ENCODE measurements around the gene EBNA1BP2. TPM values are rescaled to one million over a fixed set of nuclear protein-coding genes. Genes with fewer than 3 reads are reported as not detected.
"Not testable (repeated sequence)": the region's sequence is repeated elsewhere in the genome, so short reads cannot be mapped to it uniquely, and the experiment has no call there.

EBNA1BP2 gene
- total RNA-seq, 1 donor from 2014 or later: 81.6 TPM

DNA sequence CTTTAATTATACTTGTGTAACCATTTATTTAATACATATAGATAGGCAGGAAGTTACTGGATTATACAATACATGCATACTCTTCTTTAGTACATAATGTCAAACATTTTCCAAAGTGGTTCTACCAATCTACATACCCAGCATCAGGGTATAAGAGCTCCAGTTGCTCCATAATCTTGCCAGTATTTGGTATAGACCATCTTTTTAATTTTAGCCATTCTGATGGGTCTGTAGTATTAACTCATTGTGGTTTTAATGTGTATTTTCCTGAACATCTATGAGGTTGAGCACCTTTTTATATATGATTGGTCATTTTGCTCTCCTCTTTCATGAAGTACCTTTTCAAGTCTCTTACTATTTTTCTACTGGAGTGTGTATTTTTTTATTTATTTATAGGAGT is 32.1 kb downstream of the EBNA1BP2 start:
- H3K4me1 ChIP-seq (ENCODE audit: insufficient read depth, low read length): no peaks in the 10 kb centered on the region
- Mint-ChIP-seq H3K36me3 (ENCODE audit: low read depth, unreplicated experiment) (peaks cover 4% of the 10 kb centered on the region), H3K27ac (ENCODE audit: unreplicated experiment) (no peak overlapping the region)

DNA sequence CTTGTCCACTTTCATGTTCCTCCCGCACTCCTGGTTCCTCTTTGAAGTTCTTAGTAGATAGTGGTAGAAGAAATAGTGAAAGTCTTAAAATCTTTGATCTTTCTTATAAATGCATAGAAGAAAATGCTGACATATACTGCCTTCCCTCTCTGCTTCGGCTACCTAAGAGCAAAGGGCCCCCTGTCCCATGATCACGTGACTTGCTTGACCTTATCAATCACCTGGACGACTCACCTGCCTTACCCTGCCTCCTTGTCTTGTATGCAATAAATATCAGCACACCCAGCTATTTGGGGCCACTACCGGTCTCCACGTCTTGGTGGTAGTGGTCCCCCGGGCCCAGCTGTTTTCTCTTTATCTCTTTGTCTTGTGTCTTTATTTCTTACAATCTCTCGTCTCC is 32.8 kb downstream of the EBNA1BP2 start:
- not testable (repeated sequence) for H3K9ac ChIP-seq (ENCODE audit: low read length); H3K4me3 Mint-ChIP-seq (ENCODE audit: unreplicated experiment); H3K4me3 ChIP-seq (ENCODE audit: insufficient read depth, low read depth, low read length); DNase-seq (ENCODE audit: low read depth); H3K27ac Mint-ChIP-seq (ENCODE audit: unreplicated experiment); H3K36me3 Mint-ChIP-seq (ENCODE audit: low read depth, unreplicated experiment); H3K4me1 Mint-ChIP-seq (ENCODE audit: low read depth, unreplicated experiment); FAIRE-seq; H3K9me3 ChIP-seq (ENCODE audit: insufficient read depth, low read depth, low read length); H4K20me1 ChIP-seq (ENCODE audit: insufficient read depth, low read length); H3K27me3 ChIP-seq (ENCODE audit: insufficient read depth, low read length); H2AFZ ChIP-seq (ENCODE audit: low read depth, low read length); H3K4me1 ChIP-seq (ENCODE audit: insufficient read depth, low read length); H3K27ac ChIP-seq (ENCODE audit: low read depth, low read length); H3K79me2 ChIP-seq (ENCODE audit: insufficient read depth, low read length); H3K36me3 ChIP-seq (ENCODE audit: insufficient read depth, low read length); H3K27me3 Mint-ChIP-seq (ENCODE audit: low read depth, unreplicated experiment); H3K4me2 ChIP-seq (ENCODE audit: low read length); H3K9me3 Mint-ChIP-seq (ENCODE audit: unreplicated experiment)

More for the DNA sequence above, 32.1 kb downstream of the EBNA1BP2 start:
- DNase-seq (ENCODE audit: low read depth): no peak
- TF ChIP-seq EZH2 (IDR thresholded peaks at IDR 0.05; ENCODE audit: insufficient read depth, low read length) (no peak), CTCF (IDR thresholded peaks at IDR 0.05; ENCODE audit: insufficient read depth, low read depth, low read length) (no peak)
- H3K9me3 Mint-ChIP-seq (ENCODE audit: unreplicated experiment): peaks cover 5% of the 10 kb centered on the region
- no peaks in the 10 kb centered on the region for H4K20me1 ChIP-seq (ENCODE audit: insufficient read depth, low read length)
- peaks cover 3% of the 10 kb centered on the region for H3K9me3 ChIP-seq (ENCODE audit: insufficient read depth, low read depth, low read length)
- H3K4me3 ChIP-seq (ENCODE audit: insufficient read depth, low read depth, low read length): no peak overlapping the region
- no peaks in the 10 kb centered on the region for H3K36me3 ChIP-seq (ENCODE audit: insufficient read depth, low read length)
- H3K4me3 Mint-ChIP-seq (ENCODE audit: unreplicated experiment): no peak overlapping the region
- peaks cover 10% of the 10 kb centered on the region for H3K4me1 Mint-ChIP-seq (ENCODE audit: low read depth, unreplicated experiment)
- H3K27me3 ChIP-seq (ENCODE audit: insufficient read depth, low read length): peaks cover 10% of the 10 kb centered on the region
- H3K27me3 Mint-ChIP-seq (ENCODE audit: low read depth, unreplicated experiment): no peaks in the 10 kb centered on the region
- no peak overlapping the region for H3K4me2 ChIP-seq (ENCODE audit: low read length)
- H3K79me2 ChIP-seq (ENCODE audit: insufficient read depth, low read length): no peaks in the 10 kb centered on the region
- H3K27ac ChIP-seq (ENCODE audit: low read depth, low read length): no peak overlapping the region
- H3K9ac ChIP-seq (ENCODE audit: low read length): no peak overlapping the region
- no peak overlapping the region for H2AFZ ChIP-seq (ENCODE audit: low read depth, low read length)
- no peak for FAIRE-seq

GRCh38 chr1:43137445-43138052 is 34.5 kb downstream of the EBNA1BP2 start:
- H3K9me3 ChIP-seq (ENCODE audit: insufficient read depth, low read depth, low read length): peaks cover 4% of the 10 kb centered on the region
- Mint-ChIP-seq H3K9me3 (ENCODE audit: unreplicated experiment) (peaks cover 5% of the 10 kb centered on the region), H3K4me1 (ENCODE audit: low read depth, unreplicated experiment) (peaks cover 4% of the 10 kb centered on the region), H3K36me3 (ENCODE audit: low read depth, unreplicated experiment) (no peaks in the 10 kb centered on the region), H3K27ac (ENCODE audit: unreplicated experiment) (no peak overlapping the region), H3K27me3 (ENCODE audit: low read depth, unreplicated experiment) (no peaks in the 10 kb centered on the region), H3K4me3 (ENCODE audit: unreplicated experiment) (no peak overlapping the region)
- H3K79me2 ChIP-seq (ENCODE audit: insufficient read depth, low read length): no peaks in the 10 kb centered on the region
- H2AFZ ChIP-seq (ENCODE audit: low read depth, low read length): no peak overlapping the region
- H3K27ac ChIP-seq (ENCODE audit: low read depth, low read length): no peak overlapping the region
- H4K20me1 ChIP-seq (ENCODE audit: insufficient read depth, low read length): no peaks in the 10 kb centered on the region
- peaks cover 3% of the 10 kb centered on the region for H3K27me3 ChIP-seq (ENCODE audit: insufficient read depth, low read length)
- H3K36me3 ChIP-seq (ENCODE audit: insufficient read depth, low read length): no peaks in the 10 kb centered on the region
- TF ChIP-seq EZH2 (IDR thresholded peaks at IDR 0.05; ENCODE audit: insufficient read depth, low read length): no peak
- no peak for TF ChIP-seq CTCF (IDR thresholded peaks at IDR 0.05; ENCODE audit: insufficient read depth, low read depth, low read length)
- no peak overlapping the region for H3K9ac ChIP-seq (ENCODE audit: low read length)
- H3K4me1 ChIP-seq (ENCODE audit: insufficient read depth, low read length): no peaks in the 10 kb centered on the region
- H3K4me3 ChIP-seq (ENCODE audit: insufficient read depth, low read depth, low read length): no peak overlapping the region
- DNase-seq (ENCODE audit: low read depth) (no peak), FAIRE-seq (no peak)
- no peak overlapping the region for H3K4me2 ChIP-seq (ENCODE audit: low read length)
